ENCODE data around the gene LILRA6.

The LILRA6 gene

GRCh38 chr19:54268936-54269335 lies 26.3 kb upstream of the LILRA6 start:
- Histone ChIP-seq H3K27ac (no peak overlapping the region), H3K4me3 (no peak overlapping the region), H3K9ac (ENCODE audit: insufficient read length) (no peak overlapping the region)

GRCh38 chr19:54266133-54266532 lies 23.5 kb upstream of the LILRA6 start:
- peak; percentile 1 for DNase-seq (ENCODE audit: low read depth, low spot score)
- no peaks in the 10 kb centered on the region for H3K36me3 ChIP-seq (ENCODE audit: insufficient read depth, low read length)
- TF ChIP-seq POLR2AphosphoS5 (IDR thresholded peaks at IDR 0.05; ENCODE audit: borderline replicate concordance, low read depth, low read length) (no peak), EZH2 (IDR thresholded peaks at IDR 0.05) (no peak), FOXP2 (optimal IDR thresholded peaks at IDR 0.05; ENCODE audit: control extremely low read depth, extremely low read length, insufficient read depth) (no peak)

More at GRCh38 chr19:54268936-54269335, 26.3 kb upstream of the LILRA6 start:
- TF ChIP-seq FOXP2 (optimal IDR thresholded peaks at IDR 0.05; ENCODE audit: control extremely low read depth, extremely low read length, insufficient read depth) (no peak), POLR2AphosphoS5 (IDR thresholded peaks at IDR 0.05; ENCODE audit: borderline replicate concordance, low read depth, low read length) (no peak), EZH2 (IDR thresholded peaks at IDR 0.05) (no peak)
- Histone ChIP-seq H3K9me3 (ENCODE audit: low read depth, low read length) (no peaks in the 10 kb centered on the region), H3K36me3 (ENCODE audit: insufficient read depth, low read length) (no peaks in the 10 kb centered on the region)
- no peak for DNase-seq (ENCODE audit: low read depth, low spot score)

GRCh38 chr19:54262470-54262869 lies 19.9 kb upstream of the LILRA6 start:
- Histone ChIP-seq H3K27ac (no peak overlapping the region), H3K36me3 (ENCODE audit: insufficient read depth, low read length) (no peaks in the 10 kb centered on the region), H3K9ac (ENCODE audit: insufficient read length) (no peak overlapping the region), H3K4me3 (no peak overlapping the region), H3K9me3 (ENCODE audit: low read depth, low read length) (no peaks in the 10 kb centered on the region)
- TF ChIP-seq POLR2AphosphoS5 (IDR thresholded peaks at IDR 0.05; ENCODE audit: borderline replicate concordance, low read depth, low read length): no peak
- no peak for TF ChIP-seq EZH2 (IDR thresholded peaks at IDR 0.05)
- TF ChIP-seq FOXP2 (optimal IDR thresholded peaks at IDR 0.05; ENCODE audit: control extremely low read depth, extremely low read length, insufficient read depth): no peak
- no peak for DNase-seq (ENCODE audit: low read depth, low spot score)

More at GRCh38 chr19:54266133-54266532, 23.5 kb upstream of the LILRA6 start:
- Histone ChIP-seq H3K4me3 (no peak overlapping the region), H3K27ac (no peak overlapping the region), H3K9me3 (ENCODE audit: low read depth, low read length) (no peaks in the 10 kb centered on the region), H3K9ac (ENCODE audit: insufficient read length) (no peak overlapping the region)

- no peak for DNase-seq (ENCODE audit: low read depth, low spot score)
- TF ChIP-seq POLR2AphosphoS5 (IDR thresholded peaks at IDR 0.05; ENCODE audit: borderline replicate concordance, low read depth, low read length): no peak
- no peak for TF ChIP-seq FOXP2 (optimal IDR thresholded peaks at IDR 0.05; ENCODE audit: control extremely low read depth, extremely low read length, insufficient read depth)
- TF ChIP-seq EZH2 (IDR thresholded peaks at IDR 0.05): no peak
- H3K9me3 ChIP-seq (ENCODE audit: low read depth, low read length): no peaks in the 10 kb centered on the region
- H3K9ac ChIP-seq (ENCODE audit: insufficient read length): no peak overlapping the region
- H3K4me3 ChIP-seq: no peak overlapping the region
- H3K27ac ChIP-seq: no peak overlapping the region
- no peaks in the 10 kb centered on the region for H3K36me3 ChIP-seq (ENCODE audit: insufficient read depth, low read length)
Observed at GRCh38 chr19:54262066-54262465, 19.5 kb upstream of the LILRA6 start.

GRCh38 chr19:54257116-54257480 lies 14.5 kb upstream of the LILRA6 start, which contains the start of gene LILRB5:
Gene LILRB5 (minus strand): TSS chr19:54257273. CDS start chr19:54257193, 80 bp downstream.
- no peak within 1 kb of the TSS for H3K9ac ChIP-seq (ENCODE audit: insufficient read length)
- H3K9me3 ChIP-seq (ENCODE audit: low read depth, low read length): no peaks in the 10 kb centered on the region
- no peak for DNase-seq (ENCODE audit: low read depth, low spot score)
- TF ChIP-seq EZH2 (IDR thresholded peaks at IDR 0.05): no peak
- no peak for TF ChIP-seq POLR2AphosphoS5 (IDR thresholded peaks at IDR 0.05; ENCODE audit: borderline replicate concordance, low read depth, low read length)
- no peak for TF ChIP-seq FOXP2 (optimal IDR thresholded peaks at IDR 0.05; ENCODE audit: control extremely low read depth, extremely low read length, insufficient read depth)
- no peak within 1 kb of the TSS for H3K4me3 ChIP-seq
- no peak within 1 kb of the TSS for H3K27ac ChIP-seq
- H3K36me3 ChIP-seq (ENCODE audit: insufficient read depth, low read length): no peaks in the 10 kb centered on the region

GRCh38 chr19:54256250-54257115 lies 13.9 kb upstream of the LILRA6 start:
- H3K9me3 ChIP-seq (ENCODE audit: low read depth, low read length): no peaks in the 10 kb centered on the region
- H3K4me3 ChIP-seq: no peak overlapping the region
- no peak overlapping the region for H3K9ac ChIP-seq (ENCODE audit: insufficient read length)
- H3K36me3 ChIP-seq (ENCODE audit: insufficient read depth, low read length): no peaks in the 10 kb centered on the region
- DNase-seq (ENCODE audit: low read depth, low spot score): no peak
- no peak for TF ChIP-seq EZH2 (IDR thresholded peaks at IDR 0.05)
- no peak for TF ChIP-seq FOXP2 (optimal IDR thresholded peaks at IDR 0.05; ENCODE audit: control extremely low read depth, extremely low read length, insufficient read depth)
- no peak for TF ChIP-seq POLR2AphosphoS5 (IDR thresholded peaks at IDR 0.05; ENCODE audit: borderline replicate concordance, low read depth, low read length)
- no peak overlapping the region for H3K27ac ChIP-seq

- no peak for TF ChIP-seq EZH2 (IDR thresholded peaks at IDR 0.05)
- no peak overlapping the region for H3K9ac ChIP-seq (ENCODE audit: insufficient read length)
- no peak overlapping the region for H3K4me3 ChIP-seq
- H3K36me3 ChIP-seq (ENCODE audit: insufficient read depth, low read length): no peaks in the 10 kb centered on the region
- DNase-seq (ENCODE audit: low read depth, low spot score): no peak
- H3K27ac ChIP-seq: no peak overlapping the region
- H3K9me3 ChIP-seq (ENCODE audit: low read depth, low read length): no peaks in the 10 kb centered on the region
Observed at GRCh38 chr19:54255105-54255775, 12.7 kb upstream of the LILRA6 start.

- no peak for DNase-seq (ENCODE audit: low read depth, low spot score)
- no peak overlapping the region for H3K27ac ChIP-seq
- H3K36me3 ChIP-seq (ENCODE audit: insufficient read depth, low read length): no peaks in the 10 kb centered on the region
- no peaks in the 10 kb centered on the region for H3K9me3 ChIP-seq (ENCODE audit: low read depth, low read length)
- TF ChIP-seq FOXP2 (optimal IDR thresholded peaks at IDR 0.05; ENCODE audit: control extremely low read depth, extremely low read length, insufficient read depth) (no peak), EZH2 (IDR thresholded peaks at IDR 0.05) (no peak), POLR2AphosphoS5 (IDR thresholded peaks at IDR 0.05; ENCODE audit: borderline replicate concordance, low read depth, low read length) (no peak)
- H3K9ac ChIP-seq (ENCODE audit: insufficient read length): no peak overlapping the region
- H3K4me3 ChIP-seq: no peak overlapping the region
Observed at GRCh38 chr19:54254195-54254906, 11.8 kb upstream of the LILRA6 start.
